GM12878 (cell line): ENCODE results near the gene SORCS2. TPM values are rescaled to one million over a fixed set of nuclear protein-coding genes. Genes with fewer than 3 reads are reported as not detected.

Source experiments
- ATAC-seq: fragments of 200-7000 bp; cut with Tn5 transposase; 3 replicates; pipeline ENCODE4 v1.9.1; 2020; ENCODE audit warnings: mild to moderate bottlenecking, moderate library complexity
- BruUV-seq: library from RNA; stranded (reverse); fragments of 400-500 nt; replicated peaks from 2 replicates; lab custom pipeline; 2021; lab: Mats Ljungman, UMichigan
- CTCF ChIA-PET: fragments of 300-600 bp; sonication (Branson Sonifier 250); formaldehyde crosslinking; extraction: SDS; loops from one replicate; lab custom pipeline; 2021; ENCODE audit warnings: inconsistent platforms; lab: Yijun Ruan, JAX
- POLR2A ChIA-PET: fragments of 350-600 bp; formaldehyde crosslinking; extraction: SDS; loops from one replicate; lab custom pipeline; 2021; ENCODE audit warnings: inconsistent platforms; lab: Charles Lee
- RAD21 ChIA-PET: fragments of 300-600 bp; sonication (Branson Sonifier 250); formaldehyde crosslinking; loops from one replicate; lab custom pipeline; 2023; ENCODE audit warnings: antibody characterized with exemption; ENCODE audit not compliant: unreplicated experiment; lab: Charles Lee
- SMC1A ChIA-PET: fragments of 300-600 bp; sonication (Branson Sonifier 250); formaldehyde crosslinking; loops from one replicate; lab custom pipeline; 2023; ENCODE audit not compliant: unreplicated experiment, uncharacterized antibody; lab: Charles Lee
- DNase-seq: peaks from one replicate; pipeline ENCODE4 v3.0.0-alpha.2; 2011; ENCODE audit warnings: low read depth, low spot score
- FAIRE-seq: peaks from 3 replicates; lab custom pipeline; 2011; peaks lifted over from hg19 to GRCh38; lab: Jason Lieb, UNC
- H2AFZ ChIP-seq: 2 replicates; pipeline ENCODE4 v1.6.0; 2011; ENCODE audit warnings: low read depth, low read length, control low read depth; ENCODE audit not compliant: control insufficient read depth
- H3K27ac ChIP-seq: 2 replicates; pipeline ENCODE4 v1.5.1; 2011; ENCODE audit warnings: control low read depth; ENCODE audit not compliant: control insufficient read depth, insufficient read depth
- H3K27me3 ChIP-seq, 2 experiments: replicated peaks in 1 of 2; 2 replicates each; pipeline versions ENCODE4 v1.6.0 to v1.6.1; 2011; ENCODE audit warnings: low read length in 1 of 2; ENCODE audit not compliant: control insufficient read depth in 2 of 2, insufficient read depth in 2 of 2
- H3K36me3 ChIP-seq, 2 experiments: 2 replicates each; pipeline ENCODE4 v1.5.1; 2011; ENCODE audit warnings: low read length in 1 of 2; ENCODE audit not compliant: control insufficient read depth in 2 of 2, insufficient read depth in 2 of 2
- H3K4me1 ChIP-seq: 2 replicates; pipeline ENCODE4 v1.6.1; 2011; ENCODE audit warnings: mild to moderate bottlenecking, low read length, moderate library complexity, mixed read lengths; ENCODE audit not compliant: control insufficient read depth, insufficient read depth
- H3K4me2 ChIP-seq: 2 replicates; pipeline ENCODE4 v1.6.0; 2011; ENCODE audit warnings: control low read depth; ENCODE audit not compliant: control insufficient read depth, insufficient read depth
- H3K4me3 ChIP-seq: fragments of 200-600 bp; sonication (generic); 2 replicates; pipeline ENCODE4 v1.5.1; 2016
- H3K79me2 ChIP-seq: 2 replicates; pipeline ENCODE4 v1.6.0; 2011; ENCODE audit warnings: low read length; ENCODE audit not compliant: control insufficient read depth, insufficient read depth
- H3K9ac ChIP-seq: 2 replicates; pipeline ENCODE4 v1.8.0; 2011; ENCODE audit warnings: low read length, control low read depth, mixed read lengths; ENCODE audit not compliant: control insufficient read depth, insufficient read depth
- H3K9me3 ChIP-seq: replicated peaks from 3 replicates; pipeline ENCODE4 v1.5.1; 2011; ENCODE audit warnings: mild to moderate bottlenecking, low read length; ENCODE audit not compliant: control insufficient read depth, insufficient read depth
- H4K20me1 ChIP-seq: 2 replicates; pipeline ENCODE4 v1.6.0; 2011; ENCODE audit not compliant: control insufficient read depth, insufficient read depth
- BCL11A ChIP-seq: IDR thresholded peaks from 2 replicates; pipeline ENCODE4 v1.6.1; 2011; ENCODE audit warnings: low read depth, low read length
- BCL3 ChIP-seq: IDR thresholded peaks from 2 replicates; pipeline ENCODE4 v1.6.1; 2011; ENCODE audit warnings: borderline replicate concordance, low read depth, mild to moderate bottlenecking, moderate library complexity, low read length; ENCODE audit not compliant: insufficient read depth, poor library complexity, severe bottlenecking
- BCLAF1 ChIP-seq: fragments of 450-650 bp; IDR thresholded peaks from 2 replicates; pipeline ENCODE4 v1.6.1; 2017; ENCODE audit warnings: antibody characterized with exemption, mild to moderate bottlenecking, moderate library complexity
- CTCF ChIP-seq, 3 experiments: IDR thresholded peaks in 2 of 3; conservative IDR thresholded peaks in 1 of 3; 2 replicates each; pipeline ENCODE4 v1.5.1; 2011; ENCODE audit warnings: low read depth in 3 of 3, low read length in 3 of 3, mild to moderate bottlenecking in 3 of 3, control low read depth in 2 of 3, moderate library complexity in 2 of 3, inconsistent platforms in 1 of 3, mixed read lengths in 1 of 3; ENCODE audit not compliant: control insufficient read depth in 2 of 3, insufficient read depth in 1 of 3; ENCODE audit errors: extremely low read depth in 1 of 3
- KLF5 ChIP-seq: fragments of 450-650 bp; IDR thresholded peaks from 2 replicates; pipeline ENCODE4 v1.6.1; 2014; ENCODE audit warnings: mild to moderate bottlenecking; ENCODE audit not compliant: partially characterized antibody
- MTA2 ChIP-seq: fragments of 450-650 bp; IDR thresholded peaks from 2 replicates; pipeline ENCODE4 v1.6.1; 2016; ENCODE audit warnings: low read depth, mild to moderate bottlenecking, moderate library complexity
- SMC3 ChIP-seq: IDR thresholded peaks from 2 replicates; pipeline ENCODE4 v1.6.1; 2011; ENCODE audit warnings: low read length, improper control_type of control experiment, borderline replicate concordance
- TCF3 ChIP-seq: IDR thresholded peaks from 2 replicates; pipeline ENCODE4 v1.6.1; 2012; ENCODE audit warnings: low read depth, mild to moderate bottlenecking, low read length, borderline replicate concordance; ENCODE audit not compliant: insufficient read depth
- YBX1 ChIP-seq: fragments of 450-650 bp; IDR thresholded peaks from 2 replicates; pipeline ENCODE4 v1.6.1; 2016; ENCODE audit warnings: antibody characterized with exemption
- ZNF217 ChIP-seq: fragments of 450-650 bp; IDR thresholded peaks from 2 replicates; pipeline ENCODE4 v1.6.1; 2017; ENCODE audit warnings: antibody characterized with exemption, mild to moderate bottlenecking
- ZNF274 ChIP-seq: IDR thresholded peaks from one replicate; pipeline ENCODE4 v1.8.0; 2011; ENCODE audit not compliant: insufficient read length, insufficient read depth
- WGBS: methylation state at CpG from one replicate; pipeline ENCODE4 v1.1.6; 2016; ENCODE audit warnings: low lambda C conversion rate; ENCODE audit not compliant: insufficient replicate concordance, insufficient coverage; ENCODE audit errors: missing lambda C conversion rate; 5-methylcytosine and 5-hydroxymethylcytosine counted together
- in situ Hi-C: fragments of 300-500 bp; cut with MboI; formaldehyde crosslinking; loops from 9 replicates; pipeline ENCODE4 v1.14.3; 2018; ENCODE audit warnings: mixed read lengths
- intact Hi-C: fragments of 100-400 bp; cut with micrococcal nuclease; formaldehyde crosslinking; loops from one replicate; pipeline ENCODE4 v1.14.2; 2022; ENCODE audit not compliant: unreplicated experiment
- polyA plus RNA-seq, 11 experiments: library from polyadenylated mRNA; depleted of rRNA in 4 of 11; unstranded in 6 of 11; stranded (reverse) in 5 of 11; fragments of >200 nt; fragmentation: Nextera tagmentation in 4 of 11; fragmentation: Illumina TruSeq in 1 of 11; extraction: Ambion mirVana in 4 of 11; extraction: Trizol in 1 of 11; gene quantifications; 1 replicate in 1 of 11; 2 replicates in 10 of 11; pipeline versions ENCODE4 v1.2.1 to v1.2.3, GENCODE V29; 2011 to 2016; ENCODE audit warnings: inconsistent platforms in 2 of 11, missing spikeins in 2 of 11, low read depth in 1 of 11
- total RNA-seq, 4 experiments: library from RNA; depleted of rRNA in 3 of 4; stranded (reverse); fragments of >200 nt in 3 of 4; fragmentation: Illumina TruSeq in 1 of 4; extraction: Trizol in 1 of 4; gene quantifications; 2 replicates each; pipeline versions ENCODE4 v1.2.1 to v1.2.3, GENCODE V29; 2013 to 2021

The SORCS2 gene
- total and polyA plus RNA-seq, 10 of the 15 experiments (the other 5 are each of a cell fraction or from before 2014, with no cell fraction given), result 0.01 to 0.15 (median 0.05) TPM; not detected in 5

GRCh38 chr4:7343950-7344349, 151.6 kb downstream of the SORCS2 start:
- ChIA-PET RAD21 (no interaction called here), POLR2A (interaction anchor here (1.1 kb wide), 1 partner anchor 10 kb away, joined by 3 read pairs; no protein-coding TSS in a partner anchor), CTCF (no interaction called here), SMC1A (no interaction called here)
- TF ChIP-seq BCLAF1, result no peak
- BruUV-seq, result no TSS peak
- Histone ChIP-seq H4K20me1 (no peaks in the 10 kb centered on the region; the same call in 1 of the 2 replicates), H3K9ac (no peak overlapping the region), H3K27ac (no peak overlapping the region), H2AFZ (no peak overlapping the region), H3K27me3 (no peaks in the 10 kb centered on the region), H3K79me2 (no peaks in the 10 kb centered on the region), H3K4me3 (no peak overlapping the region), H3K36me3 (no peaks in the 10 kb centered on the region), H3K4me2 (no peak overlapping the region), H3K4me1 (no peaks in the 10 kb centered on the region), H3K9me3 (no peaks in the 10 kb centered on the region)
- DNase-seq (no peak), FAIRE-seq (no peak), ATAC-seq (no peak)
- 23% methylated on average over 8 of the region's 8 CpGs for WGBS
- intact Hi-C loops, result no loop called here
- in situ Hi-C loops, result no loop called here

- in situ Hi-C loops (no loop called here), intact Hi-C loops (no loop called here)
- Histone ChIP-seq H3K4me1 (no peaks in the 10 kb centered on the region), H2AFZ (no peak overlapping the region), H3K9ac (no peak overlapping the region), H3K4me3 (no peak overlapping the region), H3K79me2 (no peaks in the 10 kb centered on the region), H3K27me3 (no peaks in the 10 kb centered on the region), H4K20me1 (no peaks in the 10 kb centered on the region; the same call in 1 of the 2 replicates), H3K4me2 (no peak overlapping the region), H3K9me3 (no peaks in the 10 kb centered on the region), H3K27ac (no peak overlapping the region), H3K36me3 (no peaks in the 10 kb centered on the region)
- DNase-seq (no peak), ATAC-seq (no peak), FAIRE-seq (no peak)
- CTCF ChIA-PET, result no interaction called here
- POLR2A ChIA-PET, result no interaction called here
- no TSS peak for BruUV-seq
- SMC1A ChIA-PET, result no interaction called here
- RAD21 ChIA-PET, result no interaction called here
- 10% methylated on average over 10 of the region's 10 CpGs for WGBS
- TF ChIP-seq KLF5 (no peak), YBX1 (no peak), BCL3 (no peak), SMC3 (no peak), BCL11A (no peak), MTA2 (no peak), ZNF274 (no peak), ZNF217 (no peak), CTCF (IDR thresholded peaks at IDR 0.05 in 2 of 3, conservative IDR thresholded peaks at IDR 0.05 in 1 of 3; ENCODE audit: control insufficient read depth in 2 of 3, extremely low read depth in 1 of 3, insufficient read depth in 1 of 3, low read depth in 3 of 3, low read length in 3 of 3) (no peak), TCF3 (no peak)
Observed at GRCh38 chr4:7344636-7345155, 152.4 kb downstream of the SORCS2 start.
